Stimulated activated CD8-positive, alpha-beta memory T cell treated with anti-CD3 and anti-CD28 coated beads, Interleukin-15, amount 100 ng/mL, for 4 hours (primary cell): ENCODE data around the gene CAPZA3.
"Not testable (repeated sequence)": the region's sequence is repeated elsewhere in the genome, so short reads cannot be mapped to it uniquely, and the experiment has no call there.

ENCODE experiments used
- DNase-seq, 2 donors: peaks; one replicate each; pipeline ENCODE4 v3.0.0-alpha.2; 2020; ENCODE audit warnings: low read depth in 2 of 2

CAPZA3 gene

DNA sequence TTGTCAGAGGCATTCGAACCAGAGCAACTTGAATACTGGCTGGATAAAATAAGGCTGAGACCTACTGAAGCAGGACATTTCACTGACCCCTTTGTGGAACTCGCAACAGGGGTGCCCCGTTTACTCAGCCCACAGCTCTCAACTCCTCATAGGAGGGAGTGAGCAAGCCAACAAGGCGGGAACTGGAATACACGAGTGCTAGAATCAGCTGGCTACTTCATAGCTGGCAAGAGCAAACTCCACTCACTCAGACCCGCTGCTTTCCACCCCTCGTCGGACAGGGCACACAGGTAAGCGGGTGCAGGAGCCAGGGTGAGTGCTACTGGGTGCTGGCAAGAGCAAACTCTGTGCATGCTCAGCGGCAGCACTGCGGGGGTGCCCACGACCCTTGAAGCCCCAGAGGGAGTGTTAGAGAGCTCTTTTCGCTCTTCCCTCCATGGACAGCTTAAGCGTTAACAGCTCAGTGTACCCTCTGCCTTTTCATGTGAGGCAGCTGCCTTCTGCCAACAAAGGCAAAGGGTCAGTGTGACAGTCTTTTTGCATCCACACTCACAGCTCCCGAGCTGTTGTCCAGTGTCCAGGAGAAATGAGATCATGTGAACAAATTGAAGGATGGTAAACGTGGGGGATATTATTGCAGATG, 15.7 kb downstream of the CAPZA3 start:
- DNase-seq: no peak

- DNase-seq: no peak
These were observed 16.3 kb downstream of the CAPZA3 start for GRCh38 chr12:18754124-18754707.

- no peak for DNase-seq
These were observed 17.4 kb downstream of the CAPZA3 start for GRCh38 chr12:18755341-18755740.

GRCh38 chr12:18766479-18766878, 28.6 kb downstream of the CAPZA3 start:
- DNase-seq: not testable (repeated sequence)

GRCh38 chr12:18782827-18783226, 44.9 kb downstream of the CAPZA3 start:
- no peak for DNase-seq

- DNase-seq: not testable (repeated sequence)
These were observed 47.5 kb downstream of the CAPZA3 start for GRCh38 chr12:18785465-18785864.
